ENCODE results near the gene CERS3. TPM values are rescaled to one million over a fixed set of nuclear protein-coding genes. Genes with fewer than 3 reads are reported as not detected.

Gene CERS3
- total and polyA plus RNA-seq, 2 of the 4 experiments (the other 2 are of a cell fraction) = not detected

DNA sequence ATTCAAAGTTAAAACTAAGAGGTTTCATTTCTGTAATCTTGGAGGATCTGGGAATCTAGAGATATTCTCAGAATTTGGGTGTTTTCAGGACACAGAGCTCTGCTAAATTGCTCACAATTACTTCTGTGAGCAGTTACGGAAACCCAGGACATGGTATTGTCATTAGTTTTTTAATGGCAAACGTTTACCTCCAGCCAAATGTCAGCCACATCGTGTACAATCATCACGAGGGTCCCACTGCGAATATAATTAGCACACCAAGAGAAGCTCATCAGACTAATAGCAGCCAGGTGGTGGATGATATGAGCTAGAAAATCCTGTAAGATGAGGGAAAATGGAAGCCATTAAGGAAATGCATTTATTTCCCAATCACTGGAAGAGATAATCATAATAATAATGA is 56.0 kb downstream of the CERS3 start:
- Histone ChIP-seq H3K4me2 (ENCODE audit: low read depth, low read length) (no peak overlapping the region), H3K36me3 (ENCODE audit: control insufficient read depth, insufficient read depth, low read length) (no peaks in the 10 kb centered on the region), H3K4me3 (ENCODE audit: insufficient read depth, low read depth, low read length) (no peak overlapping the region), H2AFZ (replicated peaks; ENCODE audit: low read length, poor library complexity) (no peak overlapping the region), H3K9me3 (ENCODE audit: control insufficient read depth, insufficient read depth, low read length) (peaks cover 6% of the 10 kb centered on the region), H3K18ac (ENCODE audit: low read depth, low read length) (no peak overlapping the region), H2BK120ac (ENCODE audit: low read depth, low read length) (no peak overlapping the region), H4K5ac (ENCODE audit: low read depth, low read length) (no peak overlapping the region), H2BK15ac (ENCODE audit: low read depth, low read length) (no peak overlapping the region), H2AK9ac (replicated peaks; ENCODE audit: low read depth, low read length, poor library complexity) (no peak overlapping the region), H3K23ac (ENCODE audit: low read depth, low read length) (no peak overlapping the region), H2AK5ac (ENCODE audit: low read depth, low read length) (no peak overlapping the region), H2BK5ac (ENCODE audit: low read depth, low read length, poor library complexity, severe bottlenecking) (no peak overlapping the region), H3K4me1 (ENCODE audit: control insufficient read depth, insufficient read depth, low read length) (no peaks in the 10 kb centered on the region), H4K8ac (ENCODE audit: low read depth in 2 of 2, low read length in 2 of 2) (no peak overlapping the region), H3K9ac (ENCODE audit: low read depth, low read length) (no peak overlapping the region), H3K27me3 (ENCODE audit: control insufficient read depth, insufficient read depth, low read length) (no peaks in the 10 kb centered on the region), H3K56ac (ENCODE audit: extremely low read depth, insufficient read depth, low read length) (no peak overlapping the region), H4K91ac (ENCODE audit: insufficient read depth, low read depth, low read length) (no peak overlapping the region), H3K9me1 (ENCODE audit: insufficient read depth, low read length) (no peaks in the 10 kb centered on the region), H3K14ac (replicated peaks; ENCODE audit: low read depth, low read length) (no peak overlapping the region), H3K4ac (ENCODE audit: low read depth, low read length) (no peak overlapping the region), H2BK20ac (ENCODE audit: low read depth, low read length) (no peak overlapping the region), H3K79me1 (ENCODE audit: low read depth in 1 of 2, low read length in 2 of 2) (no peaks in the 10 kb centered on the region), H3K27ac (ENCODE audit: insufficient read depth, low read length) (no peak overlapping the region), H4K20me1 (ENCODE audit: insufficient read depth, low read length) (no peaks in the 10 kb centered on the region)
- dilution Hi-C loops (cut with HindIII; ENCODE audit: low sequenced_read_pairs, unreplicated experiment) = no loop called here
- no peak for ATAC-seq (ENCODE audit: low read depth)
- TF ChIP-seq MXI1 (IDR thresholded peaks at IDR 0.05; ENCODE audit: borderline replicate concordance, low read depth, low read length) (no peak), NFE2L2 (IDR thresholded peaks at IDR 0.05; ENCODE audit: low read depth, low read length) (no peak), RFX5 (IDR thresholded peaks at IDR 0.05; ENCODE audit: low read depth, low read length) (no peak), CHD1 (IDR thresholded peaks at IDR 0.05; ENCODE audit: low read depth, low read length) (no peak), RCOR1 (IDR thresholded peaks at IDR 0.05; ENCODE audit: insufficient replicate concordance, low read length) (no peak), CEBPB (IDR thresholded peaks at IDR 0.05; ENCODE audit: low read depth, low read length) (no peak), FOS (IDR thresholded peaks at IDR 0.05; ENCODE audit: low read depth, low read length) (no peak), RAD21 (IDR thresholded peaks at IDR 0.05; ENCODE audit: low read length) (no peak), SMC3 (IDR thresholded peaks at IDR 0.05; ENCODE audit: low read depth, low read length) (no peak), MAFK (IDR thresholded peaks at IDR 0.05; ENCODE audit: low read depth, low read length) (no peak), BHLHE40 (IDR thresholded peaks at IDR 0.05; ENCODE audit: low read depth, low read length) (no peak), POLR2A (IDR thresholded peaks at IDR 0.05; ENCODE audit: low read depth, low read length) (no peak), MAZ (IDR thresholded peaks at IDR 0.05; ENCODE audit: borderline replicate concordance, low read depth, low read length) (no peak)
- TF ChIP-seq, protein P1, sequence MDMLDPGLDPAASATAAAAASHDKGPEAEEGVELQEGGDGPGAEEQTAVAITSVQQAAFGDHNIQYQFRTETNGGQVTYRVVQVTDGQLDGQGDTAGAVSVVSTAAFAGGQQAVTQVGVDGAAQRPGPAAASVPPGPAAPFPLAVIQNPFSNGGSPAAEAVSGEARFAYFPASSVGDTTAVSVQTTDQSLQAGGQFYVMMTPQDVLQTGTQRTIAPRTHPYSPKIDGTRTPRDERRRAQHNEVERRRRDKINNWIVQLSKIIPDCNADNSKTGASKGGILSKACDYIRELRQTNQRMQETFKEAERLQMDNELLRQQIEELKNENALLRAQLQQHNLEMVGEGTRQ (IDR thresholded peaks at IDR 0.05; ENCODE audit: low read depth, low read length) = no peak
- TF ChIP-seq, protein P2, sequence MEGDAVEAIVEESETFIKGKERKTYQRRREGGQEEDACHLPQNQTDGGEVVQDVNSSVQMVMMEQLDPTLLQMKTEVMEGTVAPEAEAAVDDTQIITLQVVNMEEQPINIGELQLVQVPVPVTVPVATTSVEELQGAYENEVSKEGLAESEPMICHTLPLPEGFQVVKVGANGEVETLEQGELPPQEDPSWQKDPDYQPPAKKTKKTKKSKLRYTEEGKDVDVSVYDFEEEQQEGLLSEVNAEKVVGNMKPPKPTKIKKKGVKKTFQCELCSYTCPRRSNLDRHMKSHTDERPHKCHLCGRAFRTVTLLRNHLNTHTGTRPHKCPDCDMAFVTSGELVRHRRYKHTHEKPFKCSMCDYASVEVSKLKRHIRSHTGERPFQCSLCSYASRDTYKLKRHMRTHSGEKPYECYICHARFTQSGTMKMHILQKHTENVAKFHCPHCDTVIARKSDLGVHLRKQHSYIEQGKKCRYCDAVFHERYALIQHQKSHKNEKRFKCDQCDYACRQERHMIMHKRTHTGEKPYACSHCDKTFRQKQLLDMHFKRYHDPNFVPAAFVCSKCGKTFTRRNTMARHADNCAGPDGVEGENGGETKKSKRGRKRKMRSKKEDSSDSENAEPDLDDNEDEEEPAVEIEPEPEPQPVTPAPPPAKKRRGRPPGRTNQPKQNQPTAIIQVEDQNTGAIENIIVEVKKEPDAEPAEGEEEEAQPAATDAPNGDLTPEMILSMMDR (conservative IDR thresholded peaks at IDR 0.05; ENCODE audit: low read depth, low read length) = no peak
- TF ChIP-seq, protein P3, sequence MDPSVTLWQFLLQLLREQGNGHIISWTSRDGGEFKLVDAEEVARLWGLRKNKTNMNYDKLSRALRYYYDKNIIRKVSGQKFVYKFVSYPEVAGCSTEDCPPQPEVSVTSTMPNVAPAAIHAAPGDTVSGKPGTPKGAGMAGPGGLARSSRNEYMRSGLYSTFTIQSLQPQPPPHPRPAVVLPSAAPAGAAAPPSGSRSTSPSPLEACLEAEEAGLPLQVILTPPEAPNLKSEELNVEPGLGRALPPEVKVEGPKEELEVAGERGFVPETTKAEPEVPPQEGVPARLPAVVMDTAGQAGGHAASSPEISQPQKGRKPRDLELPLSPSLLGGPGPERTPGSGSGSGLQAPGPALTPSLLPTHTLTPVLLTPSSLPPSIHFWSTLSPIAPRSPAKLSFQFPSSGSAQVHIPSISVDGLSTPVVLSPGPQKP (IDR thresholded peaks at IDR 0.05; ENCODE audit: borderline replicate concordance, low read depth, low read length) = no peak
- no peak for DNase-seq
- intact Hi-C loops (cut with micrococcal nuclease) = no loop called here
- BruUV-seq (replicated peaks) = no TSS peak
- 40% methylated on average over 1 of the region's 5 CpGs; no CpG with 5 or more reads in 1 of the 2 experiments for WGBS, 2 experiments (ENCODE audit: extremely low coverage in 2 of 2, insufficient read length in 1 of 2)
- CTCF ChIA-PET = no interaction called here
- in situ Hi-C loops (cut with MboI; ENCODE audit: low sequenced_read_pairs) = no loop called here
- POLR2A ChIA-PET (ENCODE audit: unreplicated experiment) = no interaction called here
